WTC11 (cell line): ENCODE measurements around the gene TRIP11. TPM values are rescaled to one million over a fixed set of nuclear protein-coding genes. Genes with fewer than 3 reads are reported as not detected.

Source experiments
- ATAC-seq: fragments of 200-7000 bp; cut with Tn5 transposase; 2 replicates; pipeline ENCODE4 v1.10.0; 2021; ENCODE audit warnings: mild to moderate bottlenecking, moderate library complexity
- CTCF ChIA-PET: fragments of 300-600 bp; sonication (Branson Sonifier 250); formaldehyde crosslinking; loops from one replicate; lab custom pipeline; 2021; ENCODE audit warnings: antibody characterized with exemption; lab: Charles Lee
- POLR2A ChIA-PET: fragments of 350-600 bp; sonication (Branson Sonifier 250); formaldehyde crosslinking; loops from one replicate; lab custom pipeline; 2021; ENCODE audit warnings: antibody characterized with exemption; lab: Charles Lee
- DNase-seq: peaks from one replicate; pipeline ENCODE4 v3.0.0; 2021; ENCODE audit warnings: low spot score
- H3K27ac Mint-ChIP-seq: 2 replicates; pipeline ENCODE4 v1.8.0; 2021; ENCODE audit warnings: mixed read lengths
- H3K27me3 Mint-ChIP-seq: 2 replicates; pipeline ENCODE4 v1.8.0; 2021; ENCODE audit warnings: low read depth, mild to moderate bottlenecking, moderate library complexity, mixed read lengths
- H3K36me3 Mint-ChIP-seq: 2 replicates; pipeline ENCODE4 v1.8.0; 2021; ENCODE audit warnings: mixed read lengths
- H3K4me1 Mint-ChIP-seq: 2 replicates; pipeline ENCODE4 v1.8.0; 2022; ENCODE audit warnings: mixed read lengths
- H3K4me3 Mint-ChIP-seq: 2 replicates; pipeline ENCODE4 v1.8.0; 2021; ENCODE audit warnings: mild to moderate bottlenecking, moderate library complexity, mixed read lengths
- H3K9me3 Mint-ChIP-seq: 2 replicates; pipeline ENCODE4 v1.8.0; 2021; ENCODE audit warnings: mixed read lengths
- CREM ChIP-seq: sonication (generic); formaldehyde crosslinking; IDR thresholded peaks from 2 replicates; pipeline ENCODE4 v1.8.1; 2022; ENCODE audit warnings: mild to moderate bottlenecking, missing genetic modification reagents, moderate library complexity
- GRHL2 ChIP-seq: fragments of 250-450 bp; sonication (Bioruptor Pico); IDR thresholded peaks from 2 replicates; pipeline ENCODE4 v1.8.0; 2022; ENCODE audit warnings: mild to moderate bottlenecking, moderate library complexity; ENCODE audit not compliant: insufficient replicate concordance, severe bottlenecking
- HMGA2 ChIP-seq: fragments of 250-450 bp; sonication (Bioruptor Pico); IDR thresholded peaks from 2 replicates; pipeline ENCODE4 v1.4.0; 2021; ENCODE audit warnings: mild to moderate bottlenecking, moderate library complexity
- JUN ChIP-seq: sonication (generic); formaldehyde crosslinking; IDR thresholded peaks from 2 replicates; pipeline ENCODE4 v1.8.0; 2023; ENCODE audit warnings: mild to moderate bottlenecking, missing genetic modification reagents
- NR2C2 ChIP-seq: sonication (generic); formaldehyde crosslinking; IDR thresholded peaks from 2 replicates; pipeline ENCODE4 v1.8.0; 2022; ENCODE audit warnings: mild to moderate bottlenecking, missing genetic modification reagents
- NR3C1 ChIP-seq: sonication (generic); formaldehyde crosslinking; conservative IDR thresholded peaks from 2 replicates; pipeline ENCODE4 v1.8.1; 2023; ENCODE audit warnings: low read depth, mild to moderate bottlenecking, missing genetic modification reagents
- RORB ChIP-seq: fragments of 250-450 bp; sonication (Bioruptor Pico); IDR thresholded peaks from 2 replicates; pipeline ENCODE4 v1.9.0; 2021; ENCODE audit warnings: mild to moderate bottlenecking
- SOX15 ChIP-seq: fragments of 250-450 bp; sonication (Bioruptor Pico); IDR thresholded peaks from 2 replicates; pipeline ENCODE4 v1.9.0; 2021; ENCODE audit warnings: mild to moderate bottlenecking
- ZNF138 ChIP-seq: sonication (generic); formaldehyde crosslinking; conservative IDR thresholded peaks from 2 replicates; pipeline ENCODE4 v1.8.1; 2022; ENCODE audit warnings: mild to moderate bottlenecking, moderate library complexity, missing genetic modification reagents
- total RNA-seq: library from RNA; stranded (reverse); gene quantifications from 3 replicates; pipeline ENCODE4 v1.2.3, GENCODE V29; 2021
- TF ChIP-seq, protein P1 (sequence below): sonication (generic); formaldehyde crosslinking; IDR thresholded peaks from 2 replicates; pipeline ENCODE4 v1.8.1; 2023; ENCODE audit warnings: mild to moderate bottlenecking, moderate library complexity, missing genetic modification reagents
- TF ChIP-seq, protein P2 (sequence below): sonication (generic); formaldehyde crosslinking; IDR thresholded peaks from 2 replicates; pipeline ENCODE4 v1.8.1; 2023; ENCODE audit warnings: mild to moderate bottlenecking, missing genetic modification reagents, moderate library complexity
- TF ChIP-seq, protein P3 (sequence below): fragments of 250-450 bp; sonication (Bioruptor Pico); IDR thresholded peaks from 2 replicates; pipeline ENCODE4 v1.8.0; 2021; ENCODE audit warnings: mild to moderate bottlenecking
- TF ChIP-seq, protein P4 (sequence below): sonication (generic); formaldehyde crosslinking; IDR thresholded peaks from 2 replicates; pipeline ENCODE4 v1.8.0; 2023; ENCODE audit warnings: missing genetic modification reagents, mild to moderate bottlenecking, borderline replicate concordance
- TF ChIP-seq, protein P5 (sequence below): fragments of 250-450 bp; sonication (Bioruptor Pico); IDR thresholded peaks from 2 replicates; pipeline ENCODE4 v1.9.0; 2021; ENCODE audit warnings: moderate library complexity, mild to moderate bottlenecking, inconsistent platforms, borderline replicate concordance

The TRIP11 gene
- total RNA-seq, 1 experiment from 2014 or later: 34.4 TPM

DNA sequence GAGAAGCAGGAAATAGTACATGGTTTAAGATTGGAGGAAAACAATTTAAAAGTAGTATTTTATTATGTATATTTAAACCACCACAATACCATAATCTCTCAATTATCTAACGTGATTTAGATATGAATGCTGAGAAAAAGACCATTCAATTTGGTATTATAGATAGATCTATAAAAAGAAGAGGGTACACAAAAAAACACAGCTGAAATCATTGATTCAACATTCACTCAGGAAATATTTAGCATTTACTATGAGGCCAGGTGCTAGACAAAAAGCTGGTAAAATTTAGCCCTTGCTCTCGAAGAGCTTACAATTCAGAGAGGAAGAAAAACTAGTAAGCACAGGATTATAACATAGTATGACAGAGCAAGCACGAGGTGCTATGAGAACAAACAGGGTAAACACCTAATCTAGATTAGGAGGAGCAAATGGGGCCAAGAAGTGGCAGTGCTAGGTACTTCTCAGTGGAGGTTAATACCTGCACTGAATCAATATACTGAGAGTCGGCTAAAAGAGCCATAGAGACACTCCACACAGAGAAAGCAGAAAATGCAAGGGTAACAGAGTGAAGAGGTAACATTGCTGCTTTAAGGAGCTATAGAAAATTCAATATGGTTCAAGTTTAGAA is 27.6 kb downstream of the TRIP11 start (continued):
- TF ChIP-seq, protein P1, sequence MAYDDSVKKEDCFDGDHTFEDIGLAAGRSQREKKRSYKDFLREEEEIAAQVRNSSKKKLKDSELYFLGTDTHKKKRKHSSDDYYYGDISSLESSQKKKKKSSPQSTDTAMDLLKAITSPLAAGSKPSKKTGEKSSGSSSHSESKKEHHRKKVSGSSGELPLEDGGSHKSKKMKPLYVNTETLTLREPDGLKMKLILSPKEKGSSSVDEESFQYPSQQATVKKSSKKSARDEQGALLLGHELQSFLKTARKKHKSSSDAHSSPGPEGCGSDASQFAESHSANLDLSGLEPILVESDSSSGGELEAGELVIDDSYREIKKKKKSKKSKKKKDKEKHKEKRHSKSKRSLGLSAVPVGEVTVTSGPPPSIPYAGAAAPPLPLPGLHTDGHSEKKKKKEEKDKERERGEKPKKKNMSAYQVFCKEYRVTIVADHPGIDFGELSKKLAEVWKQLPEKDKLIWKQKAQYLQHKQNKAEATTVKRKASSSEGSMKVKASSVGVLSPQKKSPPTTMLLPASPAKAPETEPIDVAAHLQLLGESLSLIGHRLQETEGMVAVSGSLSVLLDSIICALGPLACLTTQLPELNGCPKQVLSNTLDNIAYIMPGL (CRISPR knock-in tag): no peak
- no peak for TF ChIP-seq HMGA2 (CRISPR knock-in tag)
- no peak for TF ChIP-seq ZNF138 (CRISPR knock-in tag)
- TF ChIP-seq RORB (CRISPR knock-in tag): no peak

DNA sequence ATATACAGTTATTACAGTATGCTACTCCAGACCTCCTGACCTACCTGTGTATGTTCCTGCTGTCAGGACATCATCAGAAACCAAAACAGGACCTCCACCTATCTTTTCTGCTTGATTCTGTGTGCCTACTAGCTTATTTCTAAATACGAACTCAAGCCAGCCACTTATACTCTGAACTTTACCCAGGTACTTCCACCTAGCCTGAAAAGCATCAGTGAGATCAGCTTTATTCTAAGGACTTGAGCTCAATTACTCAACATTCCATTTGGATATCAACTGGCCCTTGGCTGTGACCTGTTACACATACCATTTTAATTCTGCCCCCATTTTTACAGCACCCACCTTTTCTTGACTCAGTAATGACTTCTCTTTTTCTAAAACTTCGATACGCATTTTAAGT is 29.2 kb downstream of the TRIP11 start:
- H3K4me1 Mint-ChIP-seq: no peaks in the 10 kb centered on the region
- no peak for TF ChIP-seq GRHL2 (CRISPR knock-in tag)
- TF ChIP-seq, protein P2, sequence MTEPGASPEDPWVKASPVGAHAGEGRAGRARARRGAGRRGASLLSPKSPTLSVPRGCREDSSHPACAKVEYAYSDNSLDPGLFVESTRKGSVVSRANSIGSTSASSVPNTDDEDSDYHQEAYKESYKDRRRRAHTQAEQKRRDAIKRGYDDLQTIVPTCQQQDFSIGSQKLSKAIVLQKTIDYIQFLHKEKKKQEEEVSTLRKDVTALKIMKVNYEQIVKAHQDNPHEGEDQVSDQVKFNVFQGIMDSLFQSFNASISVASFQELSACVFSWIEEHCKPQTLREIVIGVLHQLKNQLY (CRISPR knock-in tag): no peak
- TF ChIP-seq CREM (CRISPR knock-in tag): no peak
- TF ChIP-seq, protein P3, sequence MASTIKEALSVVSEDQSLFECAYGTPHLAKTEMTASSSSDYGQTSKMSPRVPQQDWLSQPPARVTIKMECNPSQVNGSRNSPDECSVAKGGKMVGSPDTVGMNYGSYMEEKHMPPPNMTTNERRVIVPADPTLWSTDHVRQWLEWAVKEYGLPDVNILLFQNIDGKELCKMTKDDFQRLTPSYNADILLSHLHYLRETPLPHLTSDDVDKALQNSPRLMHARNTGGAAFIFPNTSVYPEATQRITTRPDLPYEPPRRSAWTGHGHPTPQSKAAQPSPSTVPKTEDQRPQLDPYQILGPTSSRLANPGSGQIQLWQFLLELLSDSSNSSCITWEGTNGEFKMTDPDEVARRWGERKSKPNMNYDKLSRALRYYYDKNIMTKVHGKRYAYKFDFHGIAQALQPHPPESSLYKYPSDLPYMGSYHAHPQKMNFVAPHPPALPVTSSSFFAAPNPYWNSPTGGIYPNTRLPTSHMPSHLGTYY: no peak
- no peak for TF ChIP-seq JUN
- H3K9me3 Mint-ChIP-seq: no peaks in the 10 kb centered on the region
- peaks cover 27% of the 10 kb centered on the region for H3K36me3 Mint-ChIP-seq
- H3K27ac Mint-ChIP-seq: peak overlapping the region; percentile 40; the same call in 1 of the 2 replicates
- no peak overlapping the region for H3K4me3 Mint-ChIP-seq
- DNase-seq (no peak), ATAC-seq (no peak)
- H3K27me3 Mint-ChIP-seq: no peaks in the 10 kb centered on the region
- ChIA-PET POLR2A (no interaction called here), CTCF (no interaction called here)

DNA sequence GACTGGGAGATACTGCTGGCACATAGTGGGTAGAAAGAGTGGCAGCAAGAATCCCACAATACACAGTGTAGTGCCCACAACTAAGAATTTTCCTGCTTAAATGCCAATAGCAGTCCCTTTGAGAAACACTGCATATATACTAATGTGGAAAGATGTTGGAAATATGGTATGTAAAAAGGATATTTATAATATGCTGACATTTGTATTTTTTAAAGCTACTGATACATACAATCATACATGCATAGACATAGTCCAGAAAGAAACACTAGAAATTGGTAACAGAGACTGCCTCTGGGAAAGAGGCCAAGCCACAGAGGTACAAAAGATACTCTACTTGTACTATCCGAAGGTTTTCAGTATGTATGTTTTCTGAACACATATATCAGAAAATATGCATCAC is 30.3 kb downstream of the TRIP11 start:
- CTCF ChIA-PET: no interaction called here
- DNase-seq: no peak
- H3K4me1 Mint-ChIP-seq: no peaks in the 10 kb centered on the region
- POLR2A ChIA-PET: no interaction called here
- H3K9me3 Mint-ChIP-seq: no peaks in the 10 kb centered on the region
- peaks cover 34% of the 10 kb centered on the region for H3K36me3 Mint-ChIP-seq
- no peak overlapping the region for H3K27ac Mint-ChIP-seq
- TF ChIP-seq, protein P4, sequence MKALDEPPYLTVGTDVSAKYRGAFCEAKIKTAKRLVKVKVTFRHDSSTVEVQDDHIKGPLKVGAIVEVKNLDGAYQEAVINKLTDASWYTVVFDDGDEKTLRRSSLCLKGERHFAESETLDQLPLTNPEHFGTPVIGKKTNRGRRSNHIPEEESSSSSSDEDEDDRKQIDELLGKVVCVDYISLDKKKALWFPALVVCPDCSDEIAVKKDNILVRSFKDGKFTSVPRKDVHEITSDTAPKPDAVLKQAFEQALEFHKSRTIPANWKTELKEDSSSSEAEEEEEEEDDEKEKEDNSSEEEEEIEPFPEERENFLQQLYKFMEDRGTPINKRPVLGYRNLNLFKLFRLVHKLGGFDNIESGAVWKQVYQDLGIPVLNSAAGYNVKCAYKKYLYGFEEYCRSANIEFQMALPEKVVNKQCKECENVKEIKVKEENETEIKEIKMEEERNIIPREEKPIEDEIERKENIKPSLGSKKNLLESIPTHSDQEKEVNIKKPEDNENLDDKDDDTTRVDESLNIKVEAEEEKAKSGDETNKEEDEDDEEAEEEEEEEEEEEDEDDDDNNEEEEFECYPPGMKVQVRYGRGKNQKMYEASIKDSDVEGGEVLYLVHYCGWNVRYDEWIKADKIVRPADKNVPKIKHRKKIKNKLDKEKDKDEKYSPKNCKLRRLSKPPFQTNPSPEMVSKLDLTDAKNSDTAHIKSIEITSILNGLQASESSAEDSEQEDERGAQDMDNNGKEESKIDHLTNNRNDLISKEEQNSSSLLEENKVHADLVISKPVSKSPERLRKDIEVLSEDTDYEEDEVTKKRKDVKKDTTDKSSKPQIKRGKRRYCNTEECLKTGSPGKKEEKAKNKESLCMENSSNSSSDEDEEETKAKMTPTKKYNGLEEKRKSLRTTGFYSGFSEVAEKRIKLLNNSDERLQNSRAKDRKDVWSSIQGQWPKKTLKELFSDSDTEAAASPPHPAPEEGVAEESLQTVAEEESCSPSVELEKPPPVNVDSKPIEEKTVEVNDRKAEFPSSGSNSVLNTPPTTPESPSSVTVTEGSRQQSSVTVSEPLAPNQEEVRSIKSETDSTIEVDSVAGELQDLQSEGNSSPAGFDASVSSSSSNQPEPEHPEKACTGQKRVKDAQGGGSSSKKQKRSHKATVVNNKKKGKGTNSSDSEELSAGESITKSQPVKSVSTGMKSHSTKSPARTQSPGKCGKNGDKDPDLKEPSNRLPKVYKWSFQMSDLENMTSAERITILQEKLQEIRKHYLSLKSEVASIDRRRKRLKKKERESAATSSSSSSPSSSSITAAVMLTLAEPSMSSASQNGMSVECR (CRISPR knock-in tag): no peak
- no peak overlapping the region for H3K4me3 Mint-ChIP-seq
- ATAC-seq: no peak
- H3K27me3 Mint-ChIP-seq: no peaks in the 10 kb centered on the region

DNA sequence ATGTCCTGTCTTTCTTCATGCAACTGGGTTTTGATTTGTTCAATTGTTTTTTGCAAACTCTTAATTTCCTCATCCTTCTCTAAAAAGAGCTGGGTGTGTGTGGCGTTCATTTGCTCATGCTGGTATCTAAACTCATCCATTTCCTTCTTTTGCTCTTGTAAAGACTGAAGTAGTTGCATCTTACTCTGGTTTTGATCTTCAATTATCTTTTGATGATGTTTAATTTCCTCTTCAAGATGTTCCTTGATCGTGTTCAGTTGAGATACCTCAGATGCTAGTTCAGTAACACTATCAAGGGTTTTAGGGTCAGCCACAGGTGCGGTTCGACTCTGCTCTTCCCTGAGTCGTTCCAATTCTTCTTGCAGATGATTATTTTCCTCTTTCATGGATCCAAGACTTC is 34.8 kb downstream of the TRIP11 start:
- H3K9me3 Mint-ChIP-seq: no peaks in the 10 kb centered on the region
- H3K27ac Mint-ChIP-seq: no peak overlapping the region
- ATAC-seq: no peak
- no peak for DNase-seq
- H3K4me3 Mint-ChIP-seq: no peak overlapping the region
- TF ChIP-seq NR2C2 (CRISPR knock-in tag) (no peak), SOX15 (CRISPR knock-in tag) (no peak), NR3C1 (CRISPR knock-in tag) (no peak)
- TF ChIP-seq, protein P5, sequence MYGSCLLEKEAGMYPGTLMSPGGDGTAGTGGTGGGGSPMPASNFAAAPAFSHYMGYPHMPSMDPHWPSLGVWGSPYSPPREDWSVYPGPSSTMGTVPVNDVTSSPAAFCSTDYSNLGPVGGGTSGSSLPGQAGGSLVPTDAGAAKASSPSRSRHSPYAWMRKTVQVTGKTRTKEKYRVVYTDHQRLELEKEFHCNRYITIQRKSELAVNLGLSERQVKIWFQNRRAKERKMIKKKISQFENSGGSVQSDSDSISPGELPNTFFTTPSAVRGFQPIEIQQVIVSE (CRISPR knock-in tag): no peak
- TF ChIP-seq, all 79 proteins: peak for 0
- ChIA-PET POLR2A (no interaction called here), CTCF (interaction anchor here (2.3 kb wide), 1 partner anchor 8 kb away, joined by 10 read pairs; no protein-coding TSS in a partner anchor)
- no peaks in the 10 kb centered on the region for H3K4me1 Mint-ChIP-seq
- H3K27me3 Mint-ChIP-seq: no peaks in the 10 kb centered on the region
- peaks cover 26% of the 10 kb centered on the region for H3K36me3 Mint-ChIP-seq
